ENCODE measurements around the gene P4HA1.
"Not testable (repeated sequence)": the region's sequence is repeated elsewhere in the genome, so short reads cannot be mapped to it uniquely, and the experiment has no call there.

DNA sequence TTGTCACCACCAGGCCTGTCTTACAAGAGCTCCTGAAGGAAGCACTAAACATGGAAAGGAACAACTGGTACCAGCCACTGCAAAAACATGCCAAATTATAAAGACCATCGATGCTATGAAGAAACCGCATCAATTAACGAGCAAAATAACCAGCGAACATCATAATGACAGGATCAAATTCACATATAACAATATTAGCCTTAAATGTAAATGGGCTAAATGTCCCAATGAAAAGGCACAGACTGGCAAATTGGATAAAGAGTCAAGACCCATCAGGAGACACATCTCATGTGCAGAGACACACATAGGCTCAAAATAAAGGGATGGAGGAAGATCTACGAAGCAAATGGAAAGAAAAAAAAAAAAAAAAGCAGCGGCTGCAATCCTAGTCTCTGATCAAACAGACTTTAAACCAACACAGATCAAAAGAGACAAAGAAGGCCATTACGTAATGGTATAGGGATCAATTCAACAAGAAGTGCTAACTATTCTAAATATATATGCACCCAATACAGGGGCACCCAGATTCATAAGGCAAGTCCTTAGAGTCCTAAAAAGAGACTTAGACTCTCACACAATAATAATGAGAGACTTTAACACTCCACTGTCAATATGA is 73.1 kb downstream of the P4HA1 start:
- TF ChIP-seq, protein P1, sequence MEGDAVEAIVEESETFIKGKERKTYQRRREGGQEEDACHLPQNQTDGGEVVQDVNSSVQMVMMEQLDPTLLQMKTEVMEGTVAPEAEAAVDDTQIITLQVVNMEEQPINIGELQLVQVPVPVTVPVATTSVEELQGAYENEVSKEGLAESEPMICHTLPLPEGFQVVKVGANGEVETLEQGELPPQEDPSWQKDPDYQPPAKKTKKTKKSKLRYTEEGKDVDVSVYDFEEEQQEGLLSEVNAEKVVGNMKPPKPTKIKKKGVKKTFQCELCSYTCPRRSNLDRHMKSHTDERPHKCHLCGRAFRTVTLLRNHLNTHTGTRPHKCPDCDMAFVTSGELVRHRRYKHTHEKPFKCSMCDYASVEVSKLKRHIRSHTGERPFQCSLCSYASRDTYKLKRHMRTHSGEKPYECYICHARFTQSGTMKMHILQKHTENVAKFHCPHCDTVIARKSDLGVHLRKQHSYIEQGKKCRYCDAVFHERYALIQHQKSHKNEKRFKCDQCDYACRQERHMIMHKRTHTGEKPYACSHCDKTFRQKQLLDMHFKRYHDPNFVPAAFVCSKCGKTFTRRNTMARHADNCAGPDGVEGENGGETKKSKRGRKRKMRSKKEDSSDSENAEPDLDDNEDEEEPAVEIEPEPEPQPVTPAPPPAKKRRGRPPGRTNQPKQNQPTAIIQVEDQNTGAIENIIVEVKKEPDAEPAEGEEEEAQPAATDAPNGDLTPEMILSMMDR (IDR thresholded peaks at IDR 0.05), result not testable (repeated sequence)
- not testable (repeated sequence) for TF ChIP-seq POLR2A (IDR thresholded peaks at IDR 0.05)
